GM13977 (cell line): ENCODE measurements around the gene PRUNE2.

Experiments
- DNase-seq: peaks from one replicate; pipeline ENCODE4 v3.0.0; 2012; ENCODE audit warnings: low spot score
- CTCF ChIP-seq: IDR thresholded peaks from 2 replicates; pipeline ENCODE4 v1.5.1; 2012; ENCODE audit warnings: mild to moderate bottlenecking, control low read depth; ENCODE audit not compliant: insufficient read depth; ENCODE audit errors: extremely low read depth, missing control alignments
- in situ Hi-C: fragments of 300-500 bp; cut with MboI; formaldehyde crosslinking; loops from one replicate; pipeline ENCODE4 v1.12.0; 2022; ENCODE audit warnings: low sequenced_read_pairs, low pct_unique_long_range_greater_than_20kb, mixed read lengths, inconsistent platforms; ENCODE audit not compliant: unreplicated experiment

Gene PRUNE2

GRCh38 chr9:76664120-76664519, 241.8 kb downstream of the PRUNE2 start:
- TF ChIP-seq CTCF, result no peak
- DNase-seq, result no peak
- in situ Hi-C loops, result no loop called here

- TF ChIP-seq CTCF, result no peak
- in situ Hi-C loops, result no loop called here
- no peak for DNase-seq
Observed at GRCh38 chr9:76662476-76663281, 243.2 kb downstream of the PRUNE2 start.

GRCh38 chr9:76658510-76659231, 247.2 kb downstream of the PRUNE2 start:
- in situ Hi-C loops, result loop anchor here (5.0 kb wide), 1 partner anchor 211 kb away; no protein-coding TSS in a partner anchor
- DNase-seq, result peak; percentile 66
- peak; percentile 63 for TF ChIP-seq CTCF

- TF ChIP-seq CTCF, result no peak
- DNase-seq, result no peak
- in situ Hi-C loops, result loop anchor here (5.0 kb wide), 1 partner anchor 210 kb away; no protein-coding TSS in a partner anchor
Observed at GRCh38 chr9:76657265-76657664, 248.6 kb downstream of the PRUNE2 start.

- TF ChIP-seq CTCF, result no peak
- in situ Hi-C loops, result loop anchor here (5.0 kb wide), 1 partner anchor 209 kb away; no protein-coding TSS in a partner anchor
- no peak for DNase-seq
Observed at GRCh38 chr9:76655971-76656370, 249.9 kb downstream of the PRUNE2 start.

GRCh38 chr9:76655121-76655541, 250.8 kb downstream of the PRUNE2 start:
- DNase-seq, result no peak
- TF ChIP-seq CTCF, result no peak
- in situ Hi-C loops, result loop anchor here (5.0 kb wide), 1 partner anchor 208 kb away; no protein-coding TSS in a partner anchor
